Sigmoid colon (tissue), 7 donors: ENCODE measurements around the gene IRAK1BP1. TPM values are rescaled to one million over a fixed set of nuclear protein-coding genes. Genes with fewer than 3 reads are reported as not detected.
"Not testable (repeated sequence)": the region's sequence is repeated elsewhere in the genome, so short reads cannot be mapped to it uniquely, and the experiment has no call there.

Source experiments
- DNase-seq: peaks from one replicate; pipeline ENCODE4 v3.0.0-alpha.2; 2019
- H3K27ac ChIP-seq, 4 donors: fragments of 200-600 bp; sonication (generic); one replicate each; pipeline ENCODE4 v1.5.1; 2016 to 2019; ENCODE audit warnings: mild to moderate bottlenecking in 1 of 4
- H3K27me3 ChIP-seq, 3 donors: fragments of 200-600 bp; sonication (generic); one replicate each; pipeline ENCODE4 v1.5.1; 2019; ENCODE audit warnings: mild to moderate bottlenecking in 1 of 3
- H3K36me3 ChIP-seq, 4 donors: fragments of 200-600 bp; sonication (generic); one replicate each; pipeline ENCODE4 v1.5.1; 2016 to 2019
- H3K4me1 ChIP-seq, 4 donors: fragments of 200-600 bp; sonication (generic); one replicate each; pipeline ENCODE4 v1.5.1; 2017 to 2019
- H3K4me3 ChIP-seq, 4 donors: fragments of 200-600 bp; sonication (generic); one replicate each; pipeline ENCODE4 v1.5.1; 2017 to 2019; ENCODE audit warnings: mild to moderate bottlenecking in 2 of 4, moderate library complexity in 1 of 4
- H3K9me3 ChIP-seq, 4 donors: fragments of 200-600 bp in 3 of 4; sonication (generic) in 3 of 4; one replicate each; pipeline versions ENCODE4 v1.5.1 to v1.6.1; 2013 to 2019
- EP300 ChIP-seq, 4 donors: sonication (generic); formaldehyde crosslinking; IDR thresholded peaks; one replicate each; pipeline ENCODE4 v1.6.1; 2017; ENCODE audit warnings: antibody characterized with exemption in 4 of 4
- POLR2A ChIP-seq, 2 donors: fragments of 450-650 bp; IDR thresholded peaks; one replicate each; pipeline ENCODE4 v1.6.1; 2016; ENCODE audit warnings: antibody characterized with exemption in 2 of 2, mild to moderate bottlenecking in 2 of 2, moderate library complexity in 2 of 2
- POLR2AphosphoS5 ChIP-seq, 4 donors: sonication (generic); formaldehyde crosslinking; IDR thresholded peaks; one replicate each; pipeline ENCODE4 v1.6.1; 2017; ENCODE audit warnings: antibody characterized with exemption in 4 of 4
- WGBS, 2 donors: extraction: QIAGEN DNeasy Blood & Tissue Kit; methylation state at CpG; one replicate each; pipeline ENCODE4 v1.1.7; 2013; 5-methylcytosine and 5-hydroxymethylcytosine counted together
- intact Hi-C: fragments of 100-400 bp; cut with DNase I; formaldehyde crosslinking; loops from one replicate; pipeline ENCODE4 v1.15.1; 2023
- polyA plus RNA-seq, 3 donors: library from polyadenylated mRNA; stranded (reverse); fragments of 200-250 nt; gene quantifications; one replicate each; pipeline ENCODE4 v1.2.3, GENCODE V29; 2013
- total RNA-seq, 4 donors: library from RNA; depleted of rRNA; stranded (reverse); fragments of >200 nt; gene quantifications; one replicate each; pipeline ENCODE4 v1.1.0, GENCODE V29; 2016
- TF ChIP-seq, protein P1 (sequence below), 4 experiments: fragments of 450-650 bp in 3 of 4; fragments of 200-600 bp in 1 of 4; IDR thresholded peaks; one replicate each; pipeline ENCODE4 v1.5.1; 2016 to 2019; ENCODE audit warnings: antibody characterized with exemption in 4 of 4, mild to moderate bottlenecking in 3 of 4, moderate library complexity in 2 of 4
- donor health status: healthy with polysubstance abuse.
- donor health status: Bipolar disorder and iron deficiency.
- donor health status: healthy.

Gene IRAK1BP1
- total and polyA plus RNA-seq, 7 donors, result 0.46 to 8.2 (median 4.9) TPM

DNA sequence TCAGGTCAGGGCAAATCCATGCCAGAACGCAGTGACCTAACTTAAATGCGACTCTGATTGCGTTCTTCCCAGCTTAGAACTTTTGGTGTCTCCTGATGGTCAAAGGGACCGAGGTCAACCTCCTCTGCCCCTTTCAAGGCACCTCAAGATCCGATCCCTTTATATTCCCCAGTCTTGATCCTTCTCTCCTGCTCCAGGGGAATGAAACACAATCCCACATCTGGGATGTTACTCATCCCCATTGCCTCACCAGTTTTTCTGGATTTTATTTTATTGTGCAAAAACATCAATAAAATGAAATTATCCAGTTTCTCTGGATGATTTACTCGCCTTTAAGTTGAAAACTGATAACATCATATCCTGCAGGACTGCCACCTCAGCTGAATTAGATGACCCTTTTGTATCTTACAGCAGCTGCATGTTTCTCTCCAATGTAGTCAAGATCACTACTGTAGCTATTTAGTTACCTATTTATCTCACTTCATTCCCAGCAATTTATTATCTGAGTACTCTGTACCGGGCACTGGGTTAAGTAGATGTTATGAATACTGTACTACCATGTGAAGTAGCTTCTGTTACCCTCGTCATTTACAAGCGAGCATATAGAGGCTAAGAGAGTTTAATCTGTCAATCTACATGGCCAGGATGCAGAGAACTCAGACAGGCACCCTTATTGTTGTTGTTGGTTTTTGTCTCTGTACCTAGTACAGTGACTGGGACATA lies 44.0 kb downstream of the IRAK1BP1 start:
- H3K9me3 ChIP-seq, result no peaks in the 10 kb centered on the region
- 45 to 72% methylated on average over 9 of the region's 9 CpGs for WGBS, 2 donors
- intact Hi-C loops, result no loop called here

DNA sequence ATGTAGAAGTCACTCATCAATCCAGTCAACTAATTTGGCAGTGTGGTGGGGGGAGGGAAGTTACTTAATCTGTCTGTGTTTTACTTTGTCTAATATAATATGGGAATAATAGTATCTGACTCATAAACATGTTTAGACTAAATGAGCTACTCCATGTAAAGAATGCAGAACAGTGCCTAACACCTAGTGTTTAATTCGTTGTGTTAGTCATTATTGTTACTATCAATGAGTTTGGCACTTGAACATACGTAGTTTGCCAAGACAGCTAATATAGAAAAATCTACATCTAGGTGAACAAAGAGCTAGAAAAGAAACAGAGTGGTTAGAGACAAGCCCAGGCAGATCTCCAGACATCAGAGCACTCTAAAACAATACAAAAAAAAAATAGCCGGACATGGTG lies 49.1 kb downstream of the IRAK1BP1 start:
- Histone ChIP-seq H3K27ac (no peak overlapping the region), H3K4me3 (no peak overlapping the region), H3K4me1 (no peaks in the 10 kb centered on the region), H3K36me3 (no peaks in the 10 kb centered on the region), H3K27me3 (no peaks in the 10 kb centered on the region), H3K9me3 (peaks cover 0 to 11% (median under 1%) of the 10 kb centered on the region in 4 donors)
- DNase-seq, result no peak
- intact Hi-C loops, result no loop called here
- TF ChIP-seq EP300 (IDR thresholded peaks at IDR 0.05), result no peak
- no peak for TF ChIP-seq POLR2AphosphoS5 (IDR thresholded peaks at IDR 0.05)
- no peak for TF ChIP-seq POLR2A (IDR thresholded peaks at IDR 0.05)
- TF ChIP-seq, protein P1, sequence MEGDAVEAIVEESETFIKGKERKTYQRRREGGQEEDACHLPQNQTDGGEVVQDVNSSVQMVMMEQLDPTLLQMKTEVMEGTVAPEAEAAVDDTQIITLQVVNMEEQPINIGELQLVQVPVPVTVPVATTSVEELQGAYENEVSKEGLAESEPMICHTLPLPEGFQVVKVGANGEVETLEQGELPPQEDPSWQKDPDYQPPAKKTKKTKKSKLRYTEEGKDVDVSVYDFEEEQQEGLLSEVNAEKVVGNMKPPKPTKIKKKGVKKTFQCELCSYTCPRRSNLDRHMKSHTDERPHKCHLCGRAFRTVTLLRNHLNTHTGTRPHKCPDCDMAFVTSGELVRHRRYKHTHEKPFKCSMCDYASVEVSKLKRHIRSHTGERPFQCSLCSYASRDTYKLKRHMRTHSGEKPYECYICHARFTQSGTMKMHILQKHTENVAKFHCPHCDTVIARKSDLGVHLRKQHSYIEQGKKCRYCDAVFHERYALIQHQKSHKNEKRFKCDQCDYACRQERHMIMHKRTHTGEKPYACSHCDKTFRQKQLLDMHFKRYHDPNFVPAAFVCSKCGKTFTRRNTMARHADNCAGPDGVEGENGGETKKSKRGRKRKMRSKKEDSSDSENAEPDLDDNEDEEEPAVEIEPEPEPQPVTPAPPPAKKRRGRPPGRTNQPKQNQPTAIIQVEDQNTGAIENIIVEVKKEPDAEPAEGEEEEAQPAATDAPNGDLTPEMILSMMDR (IDR thresholded peaks at IDR 0.05), result no peak
- 95% methylated on average over 3 of the region's 3 CpGs for whole genome bisulfite sequencing, 2 donors

More for the DNA sequence above, 44.0 kb downstream of the IRAK1BP1 start:
- no peak for DNase-seq
- no peaks in the 10 kb centered on the region for H3K36me3 ChIP-seq
- TF ChIP-seq POLR2AphosphoS5 (IDR thresholded peaks at IDR 0.05) (no peak), POLR2A (IDR thresholded peaks at IDR 0.05) (no peak)
- H3K4me3 ChIP-seq, result no peak overlapping the region
- peaks cover 0 to 12% (median 5%) of the 10 kb centered on the region in 4 donors for H3K4me1 ChIP-seq
- H3K27ac ChIP-seq, result no peak overlapping the region
- peaks cover 0 to 8% (median 0%) of the 10 kb centered on the region in 3 donors for H3K27me3 ChIP-seq

DNA sequence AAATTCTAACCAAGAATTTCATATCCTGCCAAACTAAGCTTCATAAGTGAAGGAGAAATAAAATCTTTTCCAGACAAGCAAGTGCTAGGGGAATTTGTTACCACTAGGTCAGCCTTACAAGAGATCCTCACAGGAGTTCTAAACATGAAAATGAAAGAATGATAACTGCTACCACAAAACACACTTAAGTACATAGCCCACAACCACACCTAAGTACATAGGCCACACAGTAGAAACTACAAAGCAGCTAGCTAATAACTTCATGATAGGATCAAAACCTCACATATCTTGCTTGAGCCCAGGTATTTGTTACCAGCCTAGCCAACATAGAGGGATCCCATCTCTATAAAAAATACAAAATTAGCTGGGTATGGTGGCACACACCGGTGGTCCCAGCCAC lies 50.4 kb downstream of the IRAK1BP1 start:
- 94 to 96% methylated on average over 1 of the region's 1 CpG for WGBS, 2 donors
- no peaks in the 10 kb centered on the region for H3K27me3 ChIP-seq
- H3K4me3 ChIP-seq, result no peak overlapping the region
- intact Hi-C loops, result no loop called here
- no peaks in the 10 kb centered on the region for H3K36me3 ChIP-seq
- H3K4me1 ChIP-seq, result no peaks in the 10 kb centered on the region
- no peak overlapping the region for H3K27ac ChIP-seq
- no peak for DNase-seq
- peaks cover 0 to 12% (median under 1%) of the 10 kb centered on the region in 4 donors for H3K9me3 ChIP-seq
- TF ChIP-seq POLR2AphosphoS5 (IDR thresholded peaks at IDR 0.05) (no peak), EP300 (IDR thresholded peaks at IDR 0.05) (no peak), POLR2A (IDR thresholded peaks at IDR 0.05) (no peak)
- TF ChIP-seq, protein P1 (IDR thresholded peaks at IDR 0.05), result no peak

DNA sequence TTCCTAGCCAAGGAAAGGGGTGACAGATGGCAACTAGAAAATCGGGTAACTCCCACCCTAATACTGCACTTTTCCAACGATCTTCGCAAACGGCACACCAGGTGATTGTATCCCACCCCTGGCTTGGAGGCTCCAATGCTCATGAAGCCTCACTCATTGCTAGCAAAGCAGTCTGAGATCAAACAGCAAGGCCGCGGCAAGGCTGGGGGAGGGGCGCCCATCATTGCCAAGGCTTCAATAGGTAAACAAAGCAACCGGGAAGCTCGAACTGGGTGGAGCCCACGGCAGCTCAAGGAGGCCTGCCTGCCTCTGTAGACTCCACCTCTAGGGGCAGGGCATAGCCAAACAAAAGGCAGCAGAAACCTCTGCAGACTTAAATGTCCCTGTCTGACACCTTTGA lies 53.8 kb downstream of the IRAK1BP1 start:
- H3K4me1 ChIP-seq, H3K36me3 ChIP-seq, intact Hi-C loops, H3K27me3 ChIP-seq, H3K4me3 ChIP-seq, DNase-seq, H3K27ac ChIP-seq: not testable (repeated sequence)
- WGBS, 2 donors, result 77 to 88% methylated on average over 10 of the region's 10 CpGs
- peaks cover 0 to 12% (median under 1%) of the 10 kb centered on the region in 4 donors for H3K9me3 ChIP-seq

DNA sequence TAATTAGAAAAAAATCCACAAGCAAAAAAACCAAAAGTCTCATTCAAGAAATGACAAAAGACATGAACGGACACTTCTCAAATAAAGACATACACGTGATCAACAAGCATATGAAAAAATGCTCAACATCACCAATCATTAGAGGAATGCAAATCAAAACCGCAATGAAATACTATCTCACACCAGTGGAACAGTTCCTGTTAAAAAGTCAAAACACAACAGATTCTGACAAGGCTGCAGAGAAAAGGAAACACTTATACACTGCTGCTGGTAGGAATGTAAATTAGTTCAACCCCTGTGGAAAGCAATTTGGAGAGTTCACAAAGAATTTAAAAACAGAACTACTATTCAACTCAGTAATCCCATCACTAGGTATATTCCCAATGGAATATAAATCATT lies 58.0 kb downstream of the IRAK1BP1 start:
- no peak for DNase-seq
- intact Hi-C loops, result no loop called here
- H3K27me3 ChIP-seq, result no peaks in the 10 kb centered on the region
- H3K9me3 ChIP-seq, result peaks cover 0 to 7% (median 0%) of the 10 kb centered on the region in 4 donors
- no peaks in the 10 kb centered on the region for H3K4me1 ChIP-seq
- H3K27ac ChIP-seq, result no peak overlapping the region
- 90 to 91% methylated on average over 3 of the region's 3 CpGs for WGBS, 2 donors
- no peaks in the 10 kb centered on the region for H3K36me3 ChIP-seq
- TF ChIP-seq POLR2AphosphoS5 (IDR thresholded peaks at IDR 0.05) (no peak), EP300 (IDR thresholded peaks at IDR 0.05) (no peak), POLR2A (IDR thresholded peaks at IDR 0.05) (no peak)
- TF ChIP-seq, protein P1 (IDR thresholded peaks at IDR 0.05), result no peak
- H3K4me3 ChIP-seq, result no peak overlapping the region
